Nephron (organoid): Measurements from ENCODE around the gene CEACAM6.

ENCODE experiments used
- H3K27ac Mint-ChIP-seq, 3 experiments: 2 replicates each; pipeline ENCODE4 v1.8.0; 2020; ENCODE audit warnings: mixed read lengths in 3 of 3, mild to moderate bottlenecking in 2 of 3, moderate library complexity in 1 of 3
- H3K27me3 Mint-ChIP-seq: 2 replicates; pipeline ENCODE4 v1.8.0; 2021; ENCODE audit warnings: low read depth, mild to moderate bottlenecking, moderate library complexity, mixed read lengths
- H3K36me3 Mint-ChIP-seq: 2 replicates; pipeline ENCODE4 v1.8.0; 2020; ENCODE audit warnings: low read depth, mixed read lengths
- H3K4me1 Mint-ChIP-seq: 2 replicates; pipeline ENCODE4 v1.8.0; 2020; ENCODE audit warnings: mixed read lengths
- H3K4me3 Mint-ChIP-seq, 3 experiments: 2 replicates each; pipeline ENCODE4 v1.8.0; 2020; ENCODE audit warnings: mild to moderate bottlenecking in 3 of 3, mixed read lengths in 3 of 3, moderate library complexity in 2 of 3
- H3K9me3 Mint-ChIP-seq: 2 replicates; pipeline ENCODE4 v1.8.0; 2020; ENCODE audit warnings: mixed read lengths
- CTCF ChIP-seq, 3 experiments: fragments of 200-600 bp; sonication (generic); IDR thresholded peaks; one replicate each; pipeline ENCODE4 v1.5.0; 2021; ENCODE audit warnings: antibody characterized with exemption in 3 of 3; ENCODE audit not compliant: unreplicated experiment in 3 of 3

Gene CEACAM6

GRCh38 chr19:41771410-41771809 lies 16.1 kb downstream of the CEACAM6 start:
- H3K36me3 Mint-ChIP-seq, result no peaks in the 10 kb centered on the region
- H3K27me3 Mint-ChIP-seq, result peaks cover 10% of the 10 kb centered on the region
- H3K4me3 Mint-ChIP-seq, result no peak overlapping the region
- no peak overlapping the region for H3K27ac Mint-ChIP-seq
- no peaks in the 10 kb centered on the region for H3K9me3 Mint-ChIP-seq
- TF ChIP-seq CTCF (IDR thresholded peaks at IDR 0.05; ENCODE audit: unreplicated experiment in 3 of 3), result no peak
- H3K4me1 Mint-ChIP-seq, result no peaks in the 10 kb centered on the region

- H3K27me3 Mint-ChIP-seq, result peaks cover 18% of the 10 kb centered on the region
- H3K9me3 Mint-ChIP-seq, result peaks cover 2% of the 10 kb centered on the region
- H3K4me3 Mint-ChIP-seq, result no peak overlapping the region
- H3K36me3 Mint-ChIP-seq, result no peaks in the 10 kb centered on the region
- H3K27ac Mint-ChIP-seq, result no peak overlapping the region
- no peak for TF ChIP-seq CTCF (IDR thresholded peaks at IDR 0.05; ENCODE audit: unreplicated experiment in 3 of 3)
- no peaks in the 10 kb centered on the region for H3K4me1 Mint-ChIP-seq
These were observed 19.2 kb downstream of the CEACAM6 start for GRCh38 chr19:41774515-41774980.

- peaks cover 2% of the 10 kb centered on the region for H3K9me3 Mint-ChIP-seq
These were observed 21.4 kb downstream of the CEACAM6 start for GRCh38 chr19:41776700-41777099.

GRCh38 chr19:41783612-41784011 lies 28.3 kb downstream of the CEACAM6 start:
- no peak for TF ChIP-seq CTCF (IDR thresholded peaks at IDR 0.05; ENCODE audit: unreplicated experiment in 3 of 3)
- no peaks in the 10 kb centered on the region for H3K4me1 Mint-ChIP-seq
- H3K27ac Mint-ChIP-seq, result no peak overlapping the region
- H3K36me3 Mint-ChIP-seq, result no peaks in the 10 kb centered on the region
- no peak overlapping the region for H3K4me3 Mint-ChIP-seq
- H3K27me3 Mint-ChIP-seq, result peaks cover 51% of the 10 kb centered on the region
- no peaks in the 10 kb centered on the region for H3K9me3 Mint-ChIP-seq

More at GRCh38 chr19:41776700-41777099, 21.4 kb downstream of the CEACAM6 start:
- H3K36me3 Mint-ChIP-seq, result no peaks in the 10 kb centered on the region
- no peak overlapping the region for H3K4me3 Mint-ChIP-seq
- TF ChIP-seq CTCF (IDR thresholded peaks at IDR 0.05; ENCODE audit: unreplicated experiment in 3 of 3), result no peak
- no peak overlapping the region for H3K27ac Mint-ChIP-seq
- H3K4me1 Mint-ChIP-seq, result no peaks in the 10 kb centered on the region
- H3K27me3 Mint-ChIP-seq, result peaks cover 16% of the 10 kb centered on the region

- H3K4me3 Mint-ChIP-seq, result no peak overlapping the region
- H3K9me3 Mint-ChIP-seq, result no peaks in the 10 kb centered on the region
- no peak overlapping the region for H3K27ac Mint-ChIP-seq
- no peaks in the 10 kb centered on the region for H3K4me1 Mint-ChIP-seq
- no peak for TF ChIP-seq CTCF (IDR thresholded peaks at IDR 0.05; ENCODE audit: unreplicated experiment in 3 of 3)
- peaks cover 56% of the 10 kb centered on the region for H3K27me3 Mint-ChIP-seq
- H3K36me3 Mint-ChIP-seq, result no peaks in the 10 kb centered on the region
These were observed 29.0 kb downstream of the CEACAM6 start for GRCh38 chr19:41784312-41784711.

- Mint-ChIP-seq H3K36me3 (no peaks in the 10 kb centered on the region), H3K4me1 (no peaks in the 10 kb centered on the region), H3K9me3 (no peaks in the 10 kb centered on the region)
These were observed 29.4 kb downstream of the CEACAM6 start for GRCh38 chr19:41784743-41785142.

More at GRCh38 chr19:41784743-41785142, 29.4 kb downstream of the CEACAM6 start:
- Mint-ChIP-seq H3K4me3 (no peak overlapping the region), H3K27me3 (peaks cover 53% of the 10 kb centered on the region), H3K27ac (no peak overlapping the region)
- TF ChIP-seq CTCF (IDR thresholded peaks at IDR 0.05; ENCODE audit: unreplicated experiment in 3 of 3), result no peak
